ENCODE measurements around the gene BSN.

BSN gene

DNA sequence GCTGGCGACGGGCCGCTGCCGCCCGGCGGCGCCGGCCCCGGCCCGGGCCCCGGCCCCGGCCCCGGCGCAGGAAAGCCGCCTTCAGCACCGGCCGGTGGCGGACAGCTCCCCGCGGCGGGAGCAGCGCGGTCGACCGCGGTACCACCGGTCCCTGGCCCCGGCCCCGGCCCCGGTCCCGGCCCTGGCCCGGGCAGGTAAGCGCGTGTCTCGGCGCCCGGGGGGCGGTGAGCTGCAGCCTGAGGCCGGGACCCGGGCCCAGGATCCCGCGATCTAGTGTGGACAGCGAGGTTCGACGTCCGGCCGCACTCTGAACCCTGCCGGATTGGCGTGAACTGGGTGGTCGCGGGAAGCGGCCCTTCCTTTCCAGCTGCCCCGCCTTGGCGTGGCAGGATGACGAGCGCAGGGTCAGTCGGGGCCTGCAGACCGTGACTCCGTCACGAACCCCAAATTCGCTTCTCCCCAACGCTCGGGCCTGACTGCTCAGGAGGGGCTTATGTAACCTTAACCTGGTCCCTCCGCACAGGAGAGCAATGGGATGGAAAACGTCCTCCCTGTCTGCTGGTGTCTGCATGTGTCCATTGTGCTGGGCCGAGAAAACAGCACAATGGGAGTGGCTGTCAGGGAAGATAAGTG, 472 bp downstream of the BSN start:
- DNase-seq (ENCODE audit: low read depth) = no peak
- H3K4me3 ChIP-seq (ENCODE audit: low read depth, low read length) = peak overlapping the region; percentile 49
- TF ChIP-seq, protein P1, sequence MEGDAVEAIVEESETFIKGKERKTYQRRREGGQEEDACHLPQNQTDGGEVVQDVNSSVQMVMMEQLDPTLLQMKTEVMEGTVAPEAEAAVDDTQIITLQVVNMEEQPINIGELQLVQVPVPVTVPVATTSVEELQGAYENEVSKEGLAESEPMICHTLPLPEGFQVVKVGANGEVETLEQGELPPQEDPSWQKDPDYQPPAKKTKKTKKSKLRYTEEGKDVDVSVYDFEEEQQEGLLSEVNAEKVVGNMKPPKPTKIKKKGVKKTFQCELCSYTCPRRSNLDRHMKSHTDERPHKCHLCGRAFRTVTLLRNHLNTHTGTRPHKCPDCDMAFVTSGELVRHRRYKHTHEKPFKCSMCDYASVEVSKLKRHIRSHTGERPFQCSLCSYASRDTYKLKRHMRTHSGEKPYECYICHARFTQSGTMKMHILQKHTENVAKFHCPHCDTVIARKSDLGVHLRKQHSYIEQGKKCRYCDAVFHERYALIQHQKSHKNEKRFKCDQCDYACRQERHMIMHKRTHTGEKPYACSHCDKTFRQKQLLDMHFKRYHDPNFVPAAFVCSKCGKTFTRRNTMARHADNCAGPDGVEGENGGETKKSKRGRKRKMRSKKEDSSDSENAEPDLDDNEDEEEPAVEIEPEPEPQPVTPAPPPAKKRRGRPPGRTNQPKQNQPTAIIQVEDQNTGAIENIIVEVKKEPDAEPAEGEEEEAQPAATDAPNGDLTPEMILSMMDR (IDR thresholded peaks at IDR 0.05; ENCODE audit: control insufficient read depth, extremely low read depth, insufficient read depth) = no peak

DNA sequence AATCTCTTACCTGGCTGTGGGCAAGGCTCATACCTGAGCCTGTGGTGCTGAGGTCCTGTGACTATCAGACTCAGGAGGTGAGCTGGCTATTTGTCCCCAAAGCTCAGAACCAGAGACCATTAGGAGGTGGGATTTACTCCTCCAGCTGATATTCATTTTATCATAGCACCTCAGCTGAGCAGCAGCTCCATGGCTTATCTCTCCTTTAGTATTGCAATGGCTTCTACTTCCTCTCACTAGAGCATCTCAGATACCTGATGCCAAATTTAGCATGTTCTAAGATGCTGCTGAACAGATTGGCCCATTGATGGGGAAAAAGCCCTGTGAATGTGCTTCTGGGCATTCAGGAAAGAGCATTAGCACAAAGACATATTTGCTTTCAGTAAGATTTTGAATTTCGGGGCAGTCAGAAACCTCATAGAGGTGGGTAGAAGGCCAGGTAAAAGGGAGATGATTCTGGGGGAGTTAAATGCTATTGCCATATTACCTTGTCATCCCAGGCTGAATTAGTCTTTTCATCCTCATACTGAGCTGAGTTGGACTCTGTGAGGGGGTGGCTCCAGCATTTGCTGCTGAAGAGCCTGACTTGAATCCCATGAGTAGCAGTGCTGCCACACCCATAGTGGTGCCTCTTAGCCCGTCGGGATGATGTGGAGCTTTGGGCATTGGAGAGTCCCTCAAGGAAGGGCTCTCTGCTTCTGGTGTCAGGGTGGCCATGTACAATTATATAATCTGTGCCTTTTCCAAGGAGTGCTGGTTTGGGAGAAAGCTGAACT, 2.4 kb downstream of the BSN start:
- H3K4me3 ChIP-seq (ENCODE audit: low read depth, low read length) = no peak overlapping the region
- TF ChIP-seq, protein P1 (IDR thresholded peaks at IDR 0.05; ENCODE audit: control insufficient read depth, extremely low read depth, insufficient read depth) = no peak
- no peak for DNase-seq (ENCODE audit: low read depth)

DNA sequence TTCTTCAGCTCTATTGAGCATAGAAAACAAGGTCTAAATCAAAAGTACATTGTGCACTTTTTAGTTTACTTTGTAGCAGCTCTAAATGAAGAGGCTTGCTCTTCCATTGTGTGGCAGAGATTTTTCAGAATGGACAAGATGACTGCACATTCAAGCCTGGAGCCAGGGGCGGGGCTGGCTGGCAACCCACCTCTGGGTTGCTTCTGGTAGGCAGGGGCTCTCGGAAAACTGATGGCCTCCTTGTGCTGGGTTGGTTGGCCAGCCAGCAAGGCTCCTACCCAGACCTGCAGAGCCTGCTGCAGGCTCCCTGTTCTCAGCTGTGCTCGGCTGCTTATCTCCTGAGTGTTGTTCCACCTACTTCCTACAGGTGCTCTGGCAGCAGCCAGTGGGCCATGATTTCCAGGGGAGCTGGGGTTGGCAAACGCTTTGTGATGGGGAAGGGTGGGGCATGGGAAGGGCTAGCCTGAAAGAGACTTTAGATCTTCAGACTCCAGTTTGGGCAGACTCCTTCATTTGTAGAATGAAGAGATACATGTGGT, 8.8 kb downstream of the BSN start:
- TF ChIP-seq, protein P1 (IDR thresholded peaks at IDR 0.05; ENCODE audit: control insufficient read depth, extremely low read depth, insufficient read depth) = no peak
- DNase-seq (ENCODE audit: low read depth) = peak; percentile 54
- no peak overlapping the region for H3K4me3 ChIP-seq (ENCODE audit: low read depth, low read length)

DNA sequence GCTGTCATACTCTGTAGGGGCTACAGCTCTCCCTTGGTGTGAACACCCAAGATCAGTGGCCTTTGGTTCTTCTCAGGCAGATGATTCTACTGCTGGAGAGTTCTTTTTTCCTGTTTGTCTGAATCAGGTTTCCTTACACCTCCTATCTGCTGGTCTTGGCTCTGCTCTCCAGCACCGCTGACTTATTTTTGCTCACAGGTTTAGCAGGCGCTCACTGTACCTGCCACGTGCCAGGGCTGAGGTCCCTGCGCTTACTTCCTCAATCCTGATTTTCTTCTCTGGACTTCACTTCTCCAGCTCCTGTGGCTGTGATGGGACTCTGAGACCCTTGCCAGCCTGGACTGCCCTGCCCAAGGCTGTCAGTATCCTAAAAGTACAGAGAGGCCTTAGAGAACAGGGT, 9.5 kb downstream of the BSN start:
- no peak for DNase-seq (ENCODE audit: low read depth)
- TF ChIP-seq, protein P1 (IDR thresholded peaks at IDR 0.05; ENCODE audit: control insufficient read depth, extremely low read depth, insufficient read depth) = no peak
- H3K4me3 ChIP-seq (ENCODE audit: low read depth, low read length) = no peak overlapping the region

DNA sequence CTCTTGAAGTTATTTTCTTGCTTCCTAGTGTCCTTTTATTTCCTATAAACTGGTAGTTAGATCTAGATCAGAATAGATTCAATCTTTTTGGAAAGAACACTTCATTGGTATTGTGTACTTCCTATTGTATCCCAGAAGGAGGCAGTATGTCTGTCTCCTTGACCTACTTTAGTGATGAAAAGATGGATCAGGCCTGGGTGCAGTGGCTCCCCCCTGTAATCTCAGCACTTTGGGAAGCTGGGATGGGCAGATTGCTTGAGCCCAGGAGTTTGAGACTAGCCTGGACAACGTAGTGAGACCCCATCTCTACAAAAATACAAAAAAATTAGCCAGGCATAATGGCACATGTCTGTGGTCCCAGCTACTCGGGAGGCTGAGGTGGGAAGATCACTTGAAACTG, 12.0 kb downstream of the BSN start:
- no peak overlapping the region for H3K4me3 ChIP-seq (ENCODE audit: low read depth, low read length)
- no peak for DNase-seq (ENCODE audit: low read depth)
- TF ChIP-seq, protein P1 (IDR thresholded peaks at IDR 0.05; ENCODE audit: control insufficient read depth, extremely low read depth, insufficient read depth) = no peak

DNA sequence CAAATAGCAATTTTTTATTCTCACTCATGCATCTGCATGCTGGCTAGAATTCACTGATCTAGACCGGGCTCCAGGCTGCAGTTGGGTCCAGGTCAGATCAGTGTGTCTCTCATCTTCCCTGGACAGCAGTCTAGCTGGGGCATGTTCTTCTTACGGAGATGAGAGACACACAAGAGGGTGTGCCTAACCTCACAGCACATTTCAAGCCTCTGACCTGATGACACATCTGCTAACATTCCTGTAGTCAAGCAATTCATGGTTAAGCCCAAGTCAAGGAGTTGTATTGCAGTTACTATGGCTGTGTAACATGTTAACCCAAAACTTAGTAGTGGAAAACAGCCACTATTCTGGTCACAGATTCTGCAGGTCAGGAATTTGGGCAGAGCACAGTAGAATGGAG, 13.1 kb downstream of the BSN start:
- no peak for DNase-seq (ENCODE audit: low read depth)
- H3K4me3 ChIP-seq (ENCODE audit: low read depth, low read length) = no peak overlapping the region
- TF ChIP-seq, protein P1 (IDR thresholded peaks at IDR 0.05; ENCODE audit: control insufficient read depth, extremely low read depth, insufficient read depth) = no peak
